Liver (tissue), 9 donors: ENCODE data around the gene RTN4RL1. TPM values are rescaled to one million over a fixed set of nuclear protein-coding genes. Genes with fewer than 3 reads are reported as not detected.

Source experiments
- DNase-seq: peaks from one replicate; pipeline ENCODE4 v3.0.0-alpha.2; 2017; ENCODE audit warnings: low spot score
- H3K27ac ChIP-seq, 2 donors: one replicate each; pipeline ENCODE4 v1.7.0; 2013; ENCODE audit warnings: inconsistent platforms in 2 of 2, low read length in 2 of 2, control low read depth in 1 of 2, low read depth in 1 of 2, mild to moderate bottlenecking in 1 of 2
- H3K27me3 ChIP-seq, 4 donors: one replicate each; pipeline versions ENCODE4 v1.6.1 to v1.7.0; 2013; ENCODE audit warnings: low read length in 3 of 4, inconsistent platforms in 1 of 4, mild to moderate bottlenecking in 1 of 4, moderate library complexity in 1 of 4; ENCODE audit not compliant: control insufficient read depth in 4 of 4, insufficient read depth in 4 of 4
- H3K36me3 ChIP-seq, 4 donors: one replicate each; pipeline versions ENCODE4 v1.6.1 to v1.7.0; 2013; ENCODE audit warnings: low read length in 3 of 4, mild to moderate bottlenecking in 3 of 4, low read depth in 1 of 4, moderate library complexity in 1 of 4; ENCODE audit not compliant: control insufficient read depth in 4 of 4, insufficient read depth in 3 of 4
- H3K4me1 ChIP-seq, 4 donors: one replicate each; pipeline versions ENCODE4 v1.6.1 to v1.7.0; 2013; ENCODE audit warnings: low read length in 3 of 4, mild to moderate bottlenecking in 3 of 4, moderate library complexity in 1 of 4; ENCODE audit not compliant: control insufficient read depth in 4 of 4, insufficient read depth in 4 of 4
- H3K4me3 ChIP-seq, 3 donors: one replicate each; pipeline versions ENCODE4 v1.6.1 to v1.7.0; 2013; ENCODE audit warnings: low read length in 3 of 3, control low read depth in 1 of 3, low read depth in 1 of 3, mild to moderate bottlenecking in 1 of 3
- H3K9ac ChIP-seq, 2 donors: one replicate each; pipeline ENCODE4 v1.7.0; 2013; ENCODE audit warnings: low read length in 2 of 2, mild to moderate bottlenecking in 2 of 2, moderate library complexity in 2 of 2, control low read depth in 1 of 2, low read depth in 1 of 2
- H3K9me3 ChIP-seq, 4 donors: one replicate each; pipeline versions ENCODE4 v1.6.1 to v1.7.0; 2013; ENCODE audit warnings: low read length in 3 of 4; ENCODE audit not compliant: control insufficient read depth in 4 of 4
- EGR1 ChIP-seq, 2 donors: IDR thresholded peaks; 2 replicates each; pipeline ENCODE4 v1.6.1; 2016 to 2018; ENCODE audit warnings: antibody characterized with exemption in 2 of 2, low read depth in 2 of 2
- FOXA1 ChIP-seq: IDR thresholded peaks from 2 replicates; pipeline ENCODE4 v1.6.1; 2016; ENCODE audit warnings: antibody characterized with exemption
- FOXA2 ChIP-seq: IDR thresholded peaks from 2 replicates; pipeline ENCODE4 v1.6.1; 2016; ENCODE audit warnings: antibody characterized with exemption
- GABPA ChIP-seq, 2 donors: IDR thresholded peaks in 1 of 2; conservative IDR thresholded peaks in 1 of 2; 2 replicates each; pipeline ENCODE4 v1.6.1; 2016; ENCODE audit warnings: antibody characterized with exemption in 2 of 2, mild to moderate bottlenecking in 1 of 2, moderate library complexity in 1 of 2
- HNF4A ChIP-seq, 2 donors: conservative IDR thresholded peaks; 2 replicates each; pipeline ENCODE4 v1.6.1; 2016; ENCODE audit warnings: antibody characterized with exemption in 2 of 2, mild to moderate bottlenecking in 2 of 2
- HNF4G ChIP-seq: IDR thresholded peaks from 2 replicates; pipeline ENCODE4 v1.6.1; 2016; ENCODE audit warnings: antibody characterized with exemption
- JUND ChIP-seq, 2 donors: IDR thresholded peaks; 2 replicates each; pipeline ENCODE4 v1.6.1; 2016; ENCODE audit warnings: antibody characterized with exemption in 2 of 2
- NR2F2 ChIP-seq: IDR thresholded peaks from 2 replicates; pipeline ENCODE4 v1.6.1; 2016; ENCODE audit warnings: antibody characterized with exemption
- RAD21 ChIP-seq, 2 donors: IDR thresholded peaks; 2 replicates each; pipeline ENCODE4 v1.6.1; 2016; ENCODE audit warnings: antibody characterized with exemption in 2 of 2, mild to moderate bottlenecking in 2 of 2
- RXRA ChIP-seq, 2 donors: IDR thresholded peaks; 2 replicates each; pipeline ENCODE4 v1.6.1; 2017 to 2018; ENCODE audit warnings: antibody characterized with exemption in 2 of 2, mild to moderate bottlenecking in 1 of 2
- SP1 ChIP-seq: IDR thresholded peaks from 2 replicates; pipeline ENCODE4 v1.6.1; 2018; ENCODE audit warnings: antibody characterized with exemption, mild to moderate bottlenecking
- TAF1 ChIP-seq: conservative IDR thresholded peaks from 2 replicates; pipeline ENCODE4 v1.6.1; 2016; ENCODE audit warnings: antibody characterized with exemption, mild to moderate bottlenecking
- YY1 ChIP-seq: IDR thresholded peaks from 2 replicates; pipeline ENCODE4 v1.6.1; 2016; ENCODE audit warnings: antibody characterized with exemption, mild to moderate bottlenecking
- WGBS: extraction: QIAGEN DNeasy Blood & Tissue Kit; methylation state at CpG from one replicate; pipeline ENCODE4 v1.1.7; 2013; 5-methylcytosine and 5-hydroxymethylcytosine counted together
- polyA plus RNA-seq, 2 donors: library from polyadenylated mRNA; stranded (reverse) in 1 of 2; unstranded in 1 of 2; fragments of 200-250 nt in 1 of 2; fragments of >200 nt in 1 of 2; fragmentation: Nextera tagmentation in 1 of 2; extraction: Ambion mirVana in 1 of 2; gene quantifications; one replicate each; pipeline versions ENCODE4 v1.2.1 to v1.2.3, GENCODE V29; 2013 to 2015
- total RNA-seq, 2 donors: library from RNA; depleted of rRNA; stranded (reverse); fragments of >200 nt; gene quantifications; one replicate each; pipeline ENCODE4 v1.2.3, GENCODE V29; 2014
- TF ChIP-seq, protein P1 (sequence below): IDR thresholded peaks from 2 replicates; pipeline ENCODE4 v1.6.1; 2016; ENCODE audit warnings: antibody characterized with exemption
- TF ChIP-seq, protein P2 (sequence below): fragments of 150-350 bp; IDR thresholded peaks from 2 replicates; pipeline ENCODE4 v1.5.1; 2017; ENCODE audit warnings: improper control_type of control experiment, low read depth, low read length; ENCODE audit not compliant: missing input control
- TF ChIP-seq, protein P3 (sequence below): IDR thresholded peaks from 2 replicates; pipeline ENCODE4 v1.6.1; 2016; ENCODE audit warnings: antibody characterized with exemption
- TF ChIP-seq, protein P4 (sequence below): IDR thresholded peaks from 2 replicates; pipeline ENCODE4 v1.6.1; 2016; ENCODE audit warnings: antibody characterized with exemption
- TF ChIP-seq, protein P5 (sequence below): IDR thresholded peaks from 2 replicates; pipeline ENCODE4 v1.6.1; 2016; ENCODE audit warnings: antibody characterized with exemption, mild to moderate bottlenecking
- donor health status: healthy.
- donor health status: healthy.
- donor health status: healthy.
- donor health status: healthy.
- donor health status: healthy.

Gene RTN4RL1
- total and polyA plus RNA-seq, 4 donors, result 0.04 to 5.4 (median 1.2) TPM

DNA sequence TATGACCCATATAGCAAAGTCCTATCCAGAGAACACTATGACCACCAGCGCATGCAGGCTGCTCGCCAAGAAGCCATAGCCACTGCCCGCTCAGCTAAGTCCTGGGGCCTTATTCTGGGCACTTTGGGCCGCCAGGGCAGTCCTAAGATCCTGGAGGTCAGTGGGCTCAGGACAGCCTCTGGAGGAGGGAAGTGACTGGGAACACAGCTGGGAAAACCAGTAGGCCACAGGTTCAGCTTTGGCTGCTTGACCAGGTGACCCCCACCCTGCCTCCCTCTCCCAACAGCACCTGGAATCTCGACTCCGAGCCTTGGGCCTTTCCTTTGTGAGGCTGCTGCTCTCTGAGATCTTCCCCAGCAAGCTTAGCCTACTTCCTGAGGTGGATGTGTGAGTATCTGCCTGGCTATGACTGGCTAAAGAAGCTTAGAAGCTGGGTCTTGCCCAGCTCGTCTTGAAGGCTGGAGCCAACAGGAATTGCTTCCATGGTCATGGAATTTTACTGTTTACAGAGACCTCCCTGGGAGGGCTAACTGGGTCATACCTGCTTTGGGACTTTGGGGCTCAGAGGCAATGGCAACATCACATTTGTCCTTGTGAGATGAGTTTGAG, 15.2 kb upstream of the RTN4RL1 start:
- H3K27ac ChIP-seq, result no peak overlapping the region
- no peak for DNase-seq

More for the DNA sequence above, 15.2 kb upstream of the RTN4RL1 start:
- Histone ChIP-seq H3K36me3 (peaks cover 0 to 31% (median 23%) of the 10 kb centered on the region in 4 donors), H3K9ac (no peak overlapping the region), H3K9me3 (no peaks in the 10 kb centered on the region), H3K4me3 (no peak overlapping the region), H3K4me1 (peaks cover 5 to 19% (median 12%) of the 10 kb centered on the region in 4 donors), H3K27me3 (no peaks in the 10 kb centered on the region)
- 94% methylated on average over 7 of the region's 7 CpGs for WGBS
- TF ChIP-seq, protein P1, sequence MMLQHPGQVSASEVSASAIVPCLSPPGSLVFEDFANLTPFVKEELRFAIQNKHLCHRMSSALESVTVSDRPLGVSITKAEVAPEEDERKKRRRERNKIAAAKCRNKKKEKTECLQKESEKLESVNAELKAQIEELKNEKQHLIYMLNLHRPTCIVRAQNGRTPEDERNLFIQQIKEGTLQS, result no peak
- TF ChIP-seq, protein P2, sequence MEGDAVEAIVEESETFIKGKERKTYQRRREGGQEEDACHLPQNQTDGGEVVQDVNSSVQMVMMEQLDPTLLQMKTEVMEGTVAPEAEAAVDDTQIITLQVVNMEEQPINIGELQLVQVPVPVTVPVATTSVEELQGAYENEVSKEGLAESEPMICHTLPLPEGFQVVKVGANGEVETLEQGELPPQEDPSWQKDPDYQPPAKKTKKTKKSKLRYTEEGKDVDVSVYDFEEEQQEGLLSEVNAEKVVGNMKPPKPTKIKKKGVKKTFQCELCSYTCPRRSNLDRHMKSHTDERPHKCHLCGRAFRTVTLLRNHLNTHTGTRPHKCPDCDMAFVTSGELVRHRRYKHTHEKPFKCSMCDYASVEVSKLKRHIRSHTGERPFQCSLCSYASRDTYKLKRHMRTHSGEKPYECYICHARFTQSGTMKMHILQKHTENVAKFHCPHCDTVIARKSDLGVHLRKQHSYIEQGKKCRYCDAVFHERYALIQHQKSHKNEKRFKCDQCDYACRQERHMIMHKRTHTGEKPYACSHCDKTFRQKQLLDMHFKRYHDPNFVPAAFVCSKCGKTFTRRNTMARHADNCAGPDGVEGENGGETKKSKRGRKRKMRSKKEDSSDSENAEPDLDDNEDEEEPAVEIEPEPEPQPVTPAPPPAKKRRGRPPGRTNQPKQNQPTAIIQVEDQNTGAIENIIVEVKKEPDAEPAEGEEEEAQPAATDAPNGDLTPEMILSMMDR, result no peak
- TF ChIP-seq HNF4G (no peak), FOXA2 (no peak), YY1 (no peak), GABPA (IDR thresholded peaks at IDR 0.05 in 1 of 2, conservative IDR thresholded peaks at IDR 0.05 in 1 of 2) (no peak), RAD21 (IDR thresholded peaks at IDR 0.05) (no peak), JUND (IDR thresholded peaks at IDR 0.05) (no peak), EGR1 (IDR thresholded peaks at IDR 0.05; ENCODE audit: low read depth in 2 of 2) (no peak), HNF4A (conservative IDR thresholded peaks at IDR 0.05) (no peak), NR2F2 (no peak), FOXA1 (no peak), RXRA (IDR thresholded peaks at IDR 0.05) (no peak), SP1 (no peak), TAF1 (no peak)
- TF ChIP-seq, protein P3, sequence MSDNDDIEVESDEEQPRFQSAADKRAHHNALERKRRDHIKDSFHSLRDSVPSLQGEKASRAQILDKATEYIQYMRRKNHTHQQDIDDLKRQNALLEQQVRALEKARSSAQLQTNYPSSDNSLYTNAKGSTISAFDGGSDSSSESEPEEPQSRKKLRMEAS, result no peak
- TF ChIP-seq, protein P4, sequence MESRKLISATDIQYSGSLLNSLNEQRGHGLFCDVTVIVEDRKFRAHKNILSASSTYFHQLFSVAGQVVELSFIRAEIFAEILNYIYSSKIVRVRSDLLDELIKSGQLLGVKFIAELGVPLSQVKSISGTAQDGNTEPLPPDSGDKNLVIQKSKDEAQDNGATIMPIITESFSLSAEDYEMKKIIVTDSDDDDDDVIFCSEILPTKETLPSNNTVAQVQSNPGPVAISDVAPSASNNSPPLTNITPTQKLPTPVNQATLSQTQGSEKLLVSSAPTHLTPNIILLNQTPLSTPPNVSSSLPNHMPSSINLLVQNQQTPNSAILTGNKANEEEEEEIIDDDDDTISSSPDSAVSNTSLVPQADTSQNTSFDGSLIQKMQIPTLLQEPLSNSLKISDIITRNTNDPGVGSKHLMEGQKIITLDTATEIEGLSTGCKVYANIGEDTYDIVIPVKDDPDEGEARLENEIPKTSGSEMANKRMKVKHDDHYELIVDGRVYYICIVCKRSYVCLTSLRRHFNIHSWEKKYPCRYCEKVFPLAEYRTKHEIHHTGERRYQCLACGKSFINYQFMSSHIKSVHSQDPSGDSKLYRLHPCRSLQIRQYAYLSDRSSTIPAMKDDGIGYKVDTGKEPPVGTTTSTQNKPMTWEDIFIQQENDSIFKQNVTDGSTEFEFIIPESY, result no peak
- TF ChIP-seq, protein P5, sequence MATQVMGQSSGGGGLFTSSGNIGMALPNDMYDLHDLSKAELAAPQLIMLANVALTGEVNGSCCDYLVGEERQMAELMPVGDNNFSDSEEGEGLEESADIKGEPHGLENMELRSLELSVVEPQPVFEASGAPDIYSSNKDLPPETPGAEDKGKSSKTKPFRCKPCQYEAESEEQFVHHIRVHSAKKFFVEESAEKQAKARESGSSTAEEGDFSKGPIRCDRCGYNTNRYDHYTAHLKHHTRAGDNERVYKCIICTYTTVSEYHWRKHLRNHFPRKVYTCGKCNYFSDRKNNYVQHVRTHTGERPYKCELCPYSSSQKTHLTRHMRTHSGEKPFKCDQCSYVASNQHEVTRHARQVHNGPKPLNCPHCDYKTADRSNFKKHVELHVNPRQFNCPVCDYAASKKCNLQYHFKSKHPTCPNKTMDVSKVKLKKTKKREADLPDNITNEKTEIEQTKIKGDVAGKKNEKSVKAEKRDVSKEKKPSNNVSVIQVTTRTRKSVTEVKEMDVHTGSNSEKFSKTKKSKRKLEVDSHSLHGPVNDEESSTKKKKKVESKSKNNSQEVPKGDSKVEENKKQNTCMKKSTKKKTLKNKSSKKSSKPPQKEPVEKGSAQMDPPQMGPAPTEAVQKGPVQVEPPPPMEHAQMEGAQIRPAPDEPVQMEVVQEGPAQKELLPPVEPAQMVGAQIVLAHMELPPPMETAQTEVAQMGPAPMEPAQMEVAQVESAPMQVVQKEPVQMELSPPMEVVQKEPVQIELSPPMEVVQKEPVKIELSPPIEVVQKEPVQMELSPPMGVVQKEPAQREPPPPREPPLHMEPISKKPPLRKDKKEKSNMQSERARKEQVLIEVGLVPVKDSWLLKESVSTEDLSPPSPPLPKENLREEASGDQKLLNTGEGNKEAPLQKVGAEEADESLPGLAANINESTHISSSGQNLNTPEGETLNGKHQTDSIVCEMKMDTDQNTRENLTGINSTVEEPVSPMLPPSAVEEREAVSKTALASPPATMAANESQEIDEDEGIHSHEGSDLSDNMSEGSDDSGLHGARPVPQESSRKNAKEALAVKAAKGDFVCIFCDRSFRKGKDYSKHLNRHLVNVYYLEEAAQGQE, result no peak
